Activated CD8-positive, alpha-beta memory T cell treated with anti-CD3 and anti-CD28 coated beads, Interleukin-2, amount 50 U/mL, for 1 hour (primary cell): ENCODE data around the gene TMEM132C.

Source experiments
- DNase-seq: peaks from one replicate; pipeline ENCODE4 v3.0.0-alpha.2; 2020; ENCODE audit errors: extremely low read depth

The TMEM132C gene

DNA sequence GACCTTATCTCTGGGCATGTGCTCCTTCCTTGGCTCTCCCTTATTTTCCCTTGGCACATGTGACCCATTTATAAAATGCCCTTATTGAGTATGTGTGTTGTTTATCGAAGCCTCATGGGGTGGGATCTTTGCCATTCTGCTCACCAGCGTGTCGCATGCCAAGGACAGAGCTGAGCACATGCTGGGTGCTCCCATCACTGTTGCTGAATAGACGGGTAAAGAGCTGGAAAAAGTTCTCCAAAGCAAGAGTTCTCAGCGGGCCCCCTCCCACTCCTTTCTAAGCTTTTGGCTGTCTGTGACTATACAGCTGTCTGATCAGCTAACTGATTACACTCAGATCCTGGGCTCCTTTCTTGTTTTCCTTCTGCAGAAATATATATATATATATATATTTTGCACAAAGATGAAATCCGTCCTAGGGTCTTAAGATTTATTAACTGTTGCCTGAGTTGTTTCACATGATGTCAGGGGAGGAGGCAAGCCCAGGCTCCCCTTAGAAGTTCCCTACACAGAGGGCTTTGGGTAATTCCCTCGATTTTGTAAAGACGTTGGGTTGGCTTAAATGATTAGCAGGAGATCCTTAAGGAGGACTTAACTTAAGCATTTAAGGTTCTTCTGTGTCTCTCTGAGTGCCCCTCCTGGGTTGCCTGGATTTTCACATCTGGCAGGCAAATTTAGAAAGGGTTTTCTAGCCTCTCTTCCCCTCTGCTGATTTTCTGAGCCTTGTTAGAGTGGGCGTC, 71.6 kb downstream of the TMEM132C start:
- no peak for DNase-seq

DNA sequence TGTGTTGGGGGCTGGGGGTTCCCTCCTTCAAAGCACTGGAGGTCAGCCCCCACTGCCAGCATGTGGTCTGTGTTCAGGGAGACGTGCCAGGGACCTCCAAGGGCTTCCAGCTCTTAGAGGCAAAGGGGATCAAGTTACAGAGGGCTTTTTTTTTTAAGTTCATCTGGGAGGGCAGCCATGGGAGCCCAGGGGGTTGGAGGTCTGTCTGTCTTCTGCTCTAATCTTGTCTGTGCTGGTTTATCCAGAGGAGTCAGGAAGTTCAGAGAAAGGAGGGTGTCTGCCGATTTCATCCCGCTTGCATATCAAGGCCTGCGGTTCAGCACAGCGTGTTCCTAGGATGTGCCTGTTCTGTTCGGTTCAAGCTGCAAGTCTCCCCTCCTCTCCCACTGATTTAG, 72.2 kb downstream of the TMEM132C start:
- DNase-seq = no peak

- DNase-seq = no peak
Measured at GRCh38 chr12:128339631-128340030, 72.7 kb downstream of the TMEM132C start.

DNA sequence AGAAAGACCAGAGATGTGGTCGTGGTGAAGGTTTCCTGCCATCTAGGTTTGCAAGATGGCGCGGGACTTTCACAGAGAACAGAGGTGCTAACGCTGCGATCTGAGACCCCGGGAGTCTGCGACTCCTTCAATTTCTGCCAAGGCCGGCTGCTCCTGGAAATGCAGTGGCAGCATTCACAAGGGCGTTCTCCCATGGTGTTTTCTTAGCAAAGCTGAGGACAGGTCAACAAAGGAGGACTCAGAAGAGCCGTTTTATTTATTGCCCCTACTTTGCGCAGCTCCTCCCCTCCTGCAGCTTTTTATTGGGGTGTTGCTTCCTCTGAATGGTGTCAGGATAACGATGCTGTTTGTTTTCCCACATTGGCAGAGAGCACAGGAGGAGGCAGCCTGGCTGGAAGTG, 86.3 kb downstream of the TMEM132C start:
- no peak for DNase-seq

DNA sequence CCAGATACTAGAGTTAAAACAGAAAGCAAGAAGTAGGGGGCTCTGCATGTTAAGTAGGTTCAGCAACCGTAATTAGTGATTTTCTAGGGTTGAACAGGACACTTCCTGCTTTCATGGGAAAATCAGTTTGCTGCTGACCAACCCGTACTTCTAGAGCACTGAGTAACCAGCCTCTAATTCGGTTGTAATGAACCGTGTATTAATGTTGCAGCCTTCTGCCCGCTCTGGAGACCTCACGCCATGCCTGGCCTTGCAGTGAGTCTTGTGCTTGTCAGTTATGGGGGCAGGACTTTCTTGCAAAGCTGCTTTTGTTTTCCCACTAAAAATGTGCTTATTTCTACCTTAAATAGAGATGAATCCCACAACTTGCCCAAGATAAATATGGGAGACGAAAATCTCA, 89.6 kb downstream of the TMEM132C start:
- DNase-seq = no peak

- DNase-seq = no peak
Measured at GRCh38 chr12:128361400-128361995, 94.5 kb downstream of the TMEM132C start.

GRCh38 chr12:128365032-128365431, 98.1 kb downstream of the TMEM132C start:
- DNase-seq = no peak

DNA sequence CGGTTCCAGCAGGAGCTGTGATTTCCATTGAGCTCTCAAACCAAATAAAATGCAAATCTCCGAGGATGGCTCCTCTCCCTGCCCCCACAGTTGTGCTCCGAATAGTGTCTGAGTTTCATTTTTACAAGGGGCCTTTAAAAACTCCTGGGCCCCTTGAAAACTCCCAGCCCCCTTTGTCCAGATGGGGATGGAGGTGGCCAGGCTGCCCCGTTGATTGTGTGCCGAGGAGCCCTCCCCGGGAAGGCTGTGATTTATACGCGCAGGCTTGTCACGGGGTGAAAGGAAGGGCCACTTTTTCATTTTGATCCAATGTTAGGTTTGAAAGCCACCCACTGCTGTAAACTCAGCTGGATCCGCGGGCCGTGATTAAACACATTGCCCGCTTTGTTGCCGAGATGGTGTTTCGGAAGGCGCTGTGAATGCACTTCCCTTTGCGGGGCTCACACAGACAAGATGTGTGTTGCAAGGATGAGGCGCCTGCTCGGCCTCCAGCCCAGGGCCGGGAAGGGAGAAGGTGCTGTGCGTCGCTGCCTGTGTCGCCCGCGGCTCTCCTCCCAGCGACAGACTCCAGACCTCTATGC, 98.8 kb downstream of the TMEM132C start:
- DNase-seq = no peak

DNA sequence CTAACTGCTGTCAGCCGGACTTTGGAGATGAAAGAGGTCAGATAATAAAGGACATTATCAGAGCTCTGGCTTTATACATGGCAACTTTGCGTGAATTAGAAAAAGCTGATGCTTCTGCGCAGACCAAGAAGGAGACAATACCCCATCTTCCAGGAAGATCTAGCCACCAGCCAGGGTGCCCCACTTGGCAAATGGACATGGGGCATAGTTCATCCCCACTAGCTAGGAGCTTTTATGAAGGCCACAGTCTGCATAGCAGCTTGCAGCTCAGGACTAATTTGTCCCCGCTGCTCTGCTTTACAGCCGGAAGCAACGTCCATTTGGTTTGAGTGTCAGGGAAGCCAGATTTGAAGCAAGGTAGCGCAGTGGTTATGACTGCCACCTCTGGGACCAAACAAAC, 101.0 kb downstream of the TMEM132C start:
- DNase-seq = no peak

GRCh38 chr12:128381541-128381940, 114.6 kb downstream of the TMEM132C start:
- DNase-seq = no peak

DNA sequence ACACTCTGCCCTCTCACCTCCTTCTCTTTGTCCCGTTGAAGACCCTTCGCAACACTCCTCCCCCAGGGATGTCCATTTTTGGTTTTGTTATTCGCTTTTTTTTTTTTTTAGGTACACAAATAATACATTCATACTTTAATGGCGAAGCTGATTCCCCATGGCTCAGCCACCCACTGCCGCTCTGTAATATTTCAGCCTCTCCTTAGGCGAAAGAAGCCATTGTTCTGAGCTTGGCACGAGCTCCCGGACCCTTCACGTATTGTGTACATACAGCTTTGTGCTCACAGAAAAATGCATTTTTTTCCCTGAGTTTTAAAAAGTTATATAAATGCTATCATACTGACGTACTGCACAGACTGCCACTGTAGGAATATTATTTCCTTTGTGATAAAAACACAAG, 115.0 kb downstream of the TMEM132C start:
- no peak for DNase-seq

DNA sequence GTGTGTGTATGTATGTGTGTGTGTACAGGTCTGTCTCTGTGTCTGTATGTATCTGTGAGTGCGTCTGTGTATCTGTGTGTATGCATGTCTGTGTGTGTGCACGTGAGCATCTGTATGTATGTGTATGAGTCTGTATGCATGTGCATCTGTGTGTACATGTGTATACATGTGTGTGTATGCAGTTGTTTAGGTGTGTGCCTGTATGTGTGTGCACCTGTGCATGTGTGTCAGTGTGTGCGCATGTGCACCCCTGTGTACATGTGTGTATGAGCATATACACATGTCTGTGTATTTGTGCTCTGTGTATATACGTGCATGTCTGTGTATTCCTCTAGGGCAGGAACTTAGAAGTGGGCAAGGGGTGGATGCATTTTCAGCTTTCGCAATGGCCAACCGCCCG, 116.0 kb downstream of the TMEM132C start:
- no peak for DNase-seq

DNA sequence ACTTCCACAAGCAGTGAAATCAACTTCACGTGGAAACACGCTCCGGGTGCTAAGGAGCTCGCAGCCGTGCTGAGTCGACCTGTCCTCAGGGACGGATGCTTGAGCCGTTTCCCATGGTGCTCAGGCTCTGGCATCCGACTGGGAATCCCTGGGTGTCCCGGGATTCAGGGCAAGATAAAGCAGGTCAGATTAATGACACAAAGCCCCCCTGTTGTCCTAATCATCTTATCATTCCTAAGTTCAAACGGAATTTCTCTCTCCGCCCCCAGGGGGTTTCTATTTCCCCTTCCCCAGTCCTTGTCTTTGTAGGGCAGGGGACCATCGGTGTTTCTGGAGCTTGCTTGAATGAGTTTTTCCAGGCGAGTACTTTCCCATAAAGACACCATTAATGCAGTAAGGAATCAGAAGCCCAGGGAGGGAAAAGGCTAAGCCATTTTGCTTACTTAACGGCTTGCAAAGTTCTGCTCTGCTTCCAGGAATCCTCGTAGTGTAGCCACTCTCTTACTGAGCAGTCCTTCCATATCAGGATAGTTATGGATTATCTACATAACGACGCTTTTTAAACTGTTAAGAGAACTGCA, 116.5 kb downstream of the TMEM132C start:
- no peak for DNase-seq

DNA sequence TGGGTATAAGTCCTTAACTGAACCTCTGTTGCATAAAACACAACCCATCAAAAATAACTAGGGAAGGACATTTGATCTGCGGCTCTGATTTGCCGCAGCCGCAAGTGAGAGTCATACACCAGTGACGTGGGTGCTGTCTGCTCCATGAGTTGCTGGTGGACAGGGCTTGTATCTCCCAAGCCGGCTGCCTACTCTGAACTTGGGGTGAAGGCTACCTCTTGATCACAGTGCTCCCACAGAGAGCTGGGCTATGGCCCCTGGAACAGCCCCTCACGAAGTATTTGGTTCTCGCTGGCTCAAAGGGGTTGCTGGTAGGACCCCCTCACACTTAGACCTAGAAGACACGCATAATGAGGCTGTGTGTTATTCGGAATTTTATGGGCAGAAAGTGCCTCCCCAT, 118.8 kb downstream of the TMEM132C start:
- no peak for DNase-seq

GRCh38 chr12:128387811-128388422, 120.9 kb downstream of the TMEM132C start:
- no peak for DNase-seq

- no peak for DNase-seq
Measured at GRCh38 chr12:128388461-128389000, 121.6 kb downstream of the TMEM132C start.

GRCh38 chr12:128393346-128393745, 126.4 kb downstream of the TMEM132C start:
- no peak for DNase-seq

GRCh38 chr12:128394137-128394536, 127.2 kb downstream of the TMEM132C start:
- no peak for DNase-seq

- no peak for DNase-seq
Measured at GRCh38 chr12:128399253-128399652, 132.3 kb downstream of the TMEM132C start.

DNA sequence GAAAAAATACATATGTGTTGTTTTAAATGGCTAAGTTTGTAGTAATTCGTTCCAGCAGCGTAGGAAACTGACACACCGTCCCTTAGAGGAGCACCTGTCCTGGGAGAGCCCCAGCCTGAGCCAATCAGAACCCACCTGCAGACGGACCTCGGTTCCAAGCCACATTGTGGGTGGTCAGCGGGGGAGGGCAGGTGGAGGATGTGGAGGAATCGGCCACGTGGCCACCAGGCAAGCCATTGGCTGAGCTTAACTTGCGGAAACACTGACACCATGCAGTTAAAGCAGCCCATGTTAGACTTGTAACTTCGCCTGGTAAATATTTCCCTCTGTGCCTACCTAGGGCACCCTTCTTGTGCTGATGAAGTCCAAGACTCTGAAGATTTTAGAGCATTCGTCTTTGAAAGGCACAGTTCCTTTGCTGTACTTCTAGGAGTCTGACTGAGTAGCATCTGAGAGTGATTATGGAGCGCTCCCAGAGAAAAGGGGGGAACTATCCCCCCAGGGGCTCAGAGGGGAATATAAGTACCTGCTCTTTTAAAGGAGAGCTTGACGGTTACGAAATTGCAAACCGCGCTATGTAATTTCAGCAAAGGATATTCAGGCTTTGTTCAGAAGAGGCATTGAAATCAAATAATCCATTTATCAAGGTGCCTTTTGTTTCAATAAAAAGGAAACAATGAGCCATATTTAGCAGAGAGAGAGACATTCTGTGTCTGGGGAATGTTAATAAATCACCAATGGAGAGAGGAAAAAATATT, 135.7 kb downstream of the TMEM132C start:
- no peak for DNase-seq

DNA sequence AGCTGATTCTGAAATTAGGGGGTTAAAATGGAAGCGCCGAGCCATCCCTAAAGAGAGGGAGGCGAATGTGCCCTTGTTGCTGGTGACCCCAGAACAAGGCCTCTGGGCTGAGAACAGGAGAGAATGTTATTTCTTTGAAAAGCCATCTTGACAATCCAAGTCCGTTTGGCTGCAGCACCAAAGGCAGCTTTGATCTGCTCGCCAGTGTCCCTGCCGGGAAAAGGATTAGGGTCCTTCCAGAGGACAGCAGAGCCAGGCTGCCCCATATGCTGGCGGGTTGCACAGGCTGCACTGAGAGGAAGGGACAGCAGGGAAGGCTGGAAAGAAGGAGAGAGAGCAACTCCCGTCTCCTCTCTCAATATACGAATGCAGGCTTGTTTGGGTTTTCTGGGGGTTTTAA, 141.7 kb downstream of the TMEM132C start:
- DNase-seq = no peak
